HG02852 (cell line): Measurements from ENCODE around the gene FBXL22.
"Not testable (repeated sequence)": the region's sequence is repeated elsewhere in the genome, so short reads cannot be mapped to it uniquely, and the experiment has no call there.

Experiments
- ATAC-seq: cut with Tn5 transposase; IDR thresholded peaks from one replicate; pipeline ENCODE4 v1.9.1; 2021; ENCODE audit warnings: mild to moderate bottlenecking, moderate library complexity; ENCODE audit not compliant: unreplicated experiment

FBXL22 gene

GRCh38 chr15:63611177-63611576 lies 14.0 kb downstream of the FBXL22 start:
- no peak for ATAC-seq

DNA sequence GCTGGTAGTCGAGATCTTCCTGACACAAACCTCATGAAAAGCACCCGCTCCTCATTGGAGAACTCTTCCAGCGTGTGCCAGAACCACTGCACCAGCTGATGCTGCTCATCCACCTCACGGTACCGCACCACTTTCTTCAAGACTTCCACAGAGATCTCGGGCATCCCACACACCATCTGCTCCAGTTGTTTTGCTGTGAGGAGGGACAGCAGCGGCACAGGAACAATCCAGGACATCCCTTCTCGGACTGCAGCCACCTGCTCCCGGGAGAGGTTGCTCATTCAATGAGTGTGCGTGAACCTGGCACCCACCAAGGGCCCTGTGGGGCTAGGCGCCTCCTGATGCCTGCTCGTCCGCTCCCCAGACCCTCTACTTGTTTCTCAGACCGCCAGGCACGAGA lies 15.1 kb downstream of the FBXL22 start:
- ATAC-seq = no peak

DNA sequence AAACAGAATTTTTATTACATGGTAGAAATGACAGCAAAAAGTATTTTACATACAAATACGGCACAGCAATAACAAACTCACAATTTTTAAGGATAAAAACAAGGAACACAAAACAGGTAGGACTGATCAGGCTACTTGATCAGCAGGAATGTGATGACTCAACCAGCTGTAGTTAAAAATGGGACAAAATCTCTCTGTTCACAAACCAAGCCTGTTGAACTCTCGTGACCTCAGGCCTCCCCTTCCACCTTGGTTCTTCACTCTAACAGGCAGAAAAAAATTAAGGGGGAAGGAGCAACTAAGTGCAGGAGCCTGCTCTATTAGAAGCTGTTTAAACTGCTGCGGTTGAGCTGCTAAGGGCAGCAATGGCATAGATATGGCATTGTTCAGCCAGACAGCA lies 18.7 kb downstream of the FBXL22 start:
- no peak for ATAC-seq

GRCh38 chr15:63617147-63617546 lies 20.0 kb downstream of the FBXL22 start:
- not testable (repeated sequence) for ATAC-seq

DNA sequence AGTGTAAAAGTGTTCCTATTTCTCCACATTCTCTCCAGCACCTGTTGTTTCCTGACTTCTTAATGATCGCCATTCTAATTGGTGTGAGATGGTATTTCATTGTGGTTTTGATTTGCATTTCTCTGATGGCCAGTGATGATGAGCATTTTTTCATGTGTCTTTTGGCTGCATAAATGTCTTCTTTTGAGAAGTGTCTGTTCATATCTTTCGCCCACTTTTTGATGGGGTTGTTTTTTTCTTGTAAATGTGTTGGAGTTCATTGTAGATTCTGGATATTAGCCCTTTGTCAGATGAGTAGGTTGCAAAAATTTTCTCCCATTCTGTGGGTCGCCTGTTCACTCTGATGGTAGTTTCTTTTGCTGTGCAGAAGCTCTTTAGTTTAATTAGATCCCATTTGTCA lies 20.4 kb downstream of the FBXL22 start:
- not testable (repeated sequence) for ATAC-seq

DNA sequence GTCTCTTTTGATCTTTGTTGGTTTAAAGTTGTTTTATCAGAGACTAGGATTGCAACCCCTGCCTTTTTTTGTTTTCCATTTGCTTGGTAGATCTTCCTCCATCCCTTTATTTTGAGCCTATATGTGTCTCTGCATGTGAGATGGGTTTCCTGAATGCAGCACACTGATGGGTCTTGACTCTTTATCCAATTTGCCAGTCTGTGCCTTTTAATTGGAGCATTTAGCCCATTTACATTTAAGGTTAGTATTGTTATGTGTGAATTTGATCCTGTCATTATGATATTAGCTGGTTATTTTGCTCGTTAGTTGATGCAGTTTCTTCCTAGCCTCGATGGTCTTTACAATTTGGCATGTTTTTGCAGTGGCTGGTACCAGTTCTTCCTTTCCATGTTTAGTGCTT lies 23.6 kb downstream of the FBXL22 start:
- not testable (repeated sequence) for ATAC-seq

GRCh38 chr15:63623232-63623969 lies 26.2 kb downstream of the FBXL22 start:
- ATAC-seq = no peak

- ATAC-seq = peak; percentile 77
Measured at GRCh38 chr15:63626955-63627354, 29.8 kb downstream of the FBXL22 start.

GRCh38 chr15:63628123-63628822 lies 31.1 kb downstream of the FBXL22 start:
- ATAC-seq = no peak

DNA sequence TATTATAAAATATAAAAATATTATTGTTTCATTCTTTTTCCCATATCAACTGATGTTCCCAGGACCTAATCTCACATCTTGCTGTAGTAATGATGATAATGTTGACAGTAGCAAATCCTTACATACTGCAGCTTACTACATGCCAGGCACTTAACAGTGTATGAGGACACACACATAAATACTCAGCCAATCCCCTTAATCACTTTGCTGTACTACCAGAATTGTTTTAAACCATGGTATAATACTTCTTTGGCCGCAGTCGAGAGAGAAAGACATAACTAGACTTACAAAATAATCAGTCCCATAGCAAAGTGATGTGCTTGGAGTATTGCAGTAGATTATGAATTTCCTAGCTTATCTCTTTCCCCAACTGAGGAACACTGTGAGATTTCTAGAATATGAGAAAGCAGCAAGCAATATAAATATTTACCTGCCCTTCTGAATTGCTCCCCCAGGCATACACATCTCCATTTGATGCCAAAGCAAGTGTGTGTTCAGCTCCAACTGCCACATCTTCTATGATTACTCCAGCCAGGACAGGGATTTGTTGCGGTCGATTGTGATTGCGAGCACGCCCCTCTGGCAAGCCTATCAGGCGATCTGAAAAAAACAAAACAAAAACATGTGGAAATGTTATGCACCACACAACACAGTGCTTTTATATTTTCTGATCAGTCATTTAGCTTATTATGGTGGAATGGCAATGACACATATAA lies 33.0 kb downstream of the FBXL22 start:
- ATAC-seq = no peak

- ATAC-seq = no peak
Measured at GRCh38 chr15:63633312-63633711, 36.1 kb downstream of the FBXL22 start.

GRCh38 chr15:63634154-63634553 lies 37.0 kb downstream of the FBXL22 start:
- ATAC-seq = no peak

GRCh38 chr15:63636518-63637061 lies 39.4 kb downstream of the FBXL22 start:
- no peak for ATAC-seq

DNA sequence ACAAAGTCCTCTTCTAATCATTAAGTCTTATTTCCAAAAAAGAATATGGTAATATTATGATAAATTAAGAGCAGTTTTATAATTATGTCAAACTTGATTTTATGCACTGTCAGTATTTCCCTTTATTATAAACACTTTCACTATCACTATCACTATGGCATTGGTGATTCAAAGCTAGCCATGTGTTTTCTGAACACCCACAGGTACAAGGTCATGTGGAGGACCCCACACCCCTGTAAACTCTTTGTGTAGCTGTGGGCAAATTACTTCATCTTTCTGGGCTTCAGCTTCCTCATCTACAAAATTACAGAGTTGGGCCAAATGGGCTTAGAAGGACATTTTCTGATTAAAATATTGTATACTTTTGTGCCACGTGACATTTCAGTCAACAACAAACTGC lies 41.7 kb downstream of the FBXL22 start:
- ATAC-seq = no peak

DNA sequence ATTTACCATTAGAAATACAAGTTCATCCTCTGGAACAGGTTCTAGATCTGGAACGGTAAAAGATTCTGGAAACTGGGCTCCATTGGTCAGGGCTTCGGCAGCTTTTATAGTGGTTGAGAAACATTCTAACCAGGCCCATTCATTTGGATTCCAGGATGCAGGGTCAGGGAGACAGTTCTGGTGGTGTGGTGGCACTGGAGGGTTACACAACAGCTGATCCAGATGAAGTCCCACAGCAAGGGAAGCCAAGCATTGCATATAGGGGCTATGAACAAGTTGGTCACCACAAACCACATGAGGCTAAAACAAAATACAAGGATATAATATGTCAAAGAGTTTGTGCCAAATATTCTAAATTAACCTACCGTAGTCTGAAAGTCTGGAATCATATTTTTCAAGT lies 43.0 kb downstream of the FBXL22 start:
- ATAC-seq = no peak
